ENCODE data around the gene NDUFS2.

- TF ChIP-seq, protein P1, sequence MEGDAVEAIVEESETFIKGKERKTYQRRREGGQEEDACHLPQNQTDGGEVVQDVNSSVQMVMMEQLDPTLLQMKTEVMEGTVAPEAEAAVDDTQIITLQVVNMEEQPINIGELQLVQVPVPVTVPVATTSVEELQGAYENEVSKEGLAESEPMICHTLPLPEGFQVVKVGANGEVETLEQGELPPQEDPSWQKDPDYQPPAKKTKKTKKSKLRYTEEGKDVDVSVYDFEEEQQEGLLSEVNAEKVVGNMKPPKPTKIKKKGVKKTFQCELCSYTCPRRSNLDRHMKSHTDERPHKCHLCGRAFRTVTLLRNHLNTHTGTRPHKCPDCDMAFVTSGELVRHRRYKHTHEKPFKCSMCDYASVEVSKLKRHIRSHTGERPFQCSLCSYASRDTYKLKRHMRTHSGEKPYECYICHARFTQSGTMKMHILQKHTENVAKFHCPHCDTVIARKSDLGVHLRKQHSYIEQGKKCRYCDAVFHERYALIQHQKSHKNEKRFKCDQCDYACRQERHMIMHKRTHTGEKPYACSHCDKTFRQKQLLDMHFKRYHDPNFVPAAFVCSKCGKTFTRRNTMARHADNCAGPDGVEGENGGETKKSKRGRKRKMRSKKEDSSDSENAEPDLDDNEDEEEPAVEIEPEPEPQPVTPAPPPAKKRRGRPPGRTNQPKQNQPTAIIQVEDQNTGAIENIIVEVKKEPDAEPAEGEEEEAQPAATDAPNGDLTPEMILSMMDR (conservative IDR thresholded peaks at IDR 0.05; ENCODE audit: low read length) = no peak
- TF ChIP-seq EZH2phosphoT487 (IDR thresholded peaks at IDR 0.05; ENCODE audit: borderline replicate concordance) = no peak
These were observed 5.4 kb upstream of the NDUFS2 start for GRCh38 chr1:161196521-161197451.
